ENCODE results near the gene ITGA11. TPM values are rescaled to one million over a fixed set of nuclear protein-coding genes. Genes with fewer than 3 reads are reported as not detected.

The ITGA11 gene
- total and polyA plus RNA-seq, 2 of the 4 experiments (the other 2 are of a cell fraction): 4.1 to 6.6 TPM

DNA sequence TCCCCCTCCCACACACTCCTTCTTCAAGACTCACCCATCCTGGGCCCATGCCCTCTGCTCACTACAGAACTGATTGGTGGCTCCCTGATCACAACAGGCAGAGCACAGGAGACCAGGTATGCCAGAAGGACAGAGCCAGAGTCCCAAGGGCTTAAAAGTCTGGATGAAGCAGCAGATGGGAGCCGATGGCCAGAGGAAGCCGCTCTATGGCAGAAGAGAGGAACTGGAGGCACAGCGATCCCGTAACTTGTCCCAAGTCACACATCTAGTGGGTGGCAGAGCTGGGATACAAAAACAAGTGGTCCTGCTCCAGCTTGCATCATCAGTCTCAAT, 20.7 kb downstream of the ITGA11 start:
- Histone ChIP-seq H3K4me1 (ENCODE audit: control insufficient read depth, insufficient read depth, low read length) (no peaks in the 10 kb centered on the region), H3K4me2 (ENCODE audit: low read depth, low read length) (no peak overlapping the region), H3K18ac (ENCODE audit: low read depth, low read length) (no peak overlapping the region), H2BK5ac (ENCODE audit: low read depth, low read length, poor library complexity, severe bottlenecking) (no peak overlapping the region), H4K8ac (ENCODE audit: low read depth in 2 of 2, low read length in 2 of 2) (no peak overlapping the region), H4K5ac (ENCODE audit: low read depth, low read length) (no peak overlapping the region), H3K9me3 (ENCODE audit: control insufficient read depth, insufficient read depth, low read length) (no peaks in the 10 kb centered on the region), H2AFZ (replicated peaks; ENCODE audit: low read length, poor library complexity) (no peak overlapping the region), H2AK5ac (ENCODE audit: low read depth, low read length) (no peak overlapping the region), H2BK15ac (ENCODE audit: low read depth, low read length) (no peak overlapping the region), H3K14ac (replicated peaks; ENCODE audit: low read depth, low read length) (no peak overlapping the region), H3K4me3 (ENCODE audit: insufficient read depth, low read depth, low read length) (no peak overlapping the region), H3K27me3 (ENCODE audit: control insufficient read depth, insufficient read depth, low read length) (peaks cover 6% of the 10 kb centered on the region; the same call in 1 of the 2 replicates), H3K79me1 (ENCODE audit: low read depth in 1 of 2, low read length in 2 of 2) (peaks cover 0 to 26% of the 10 kb centered on the region in 2 experiments; a peak in 2 of 4 replicates), H3K9me1 (ENCODE audit: insufficient read depth, low read length) (peaks cover 6% of the 10 kb centered on the region), H2BK120ac (ENCODE audit: low read depth, low read length) (no peak overlapping the region), H4K91ac (ENCODE audit: insufficient read depth, low read depth, low read length) (no peak overlapping the region; the same call in 1 of the 2 replicates), H3K36me3 (ENCODE audit: control insufficient read depth, insufficient read depth, low read length) (peaks cover 2% of the 10 kb centered on the region; the same call in 1 of the 2 replicates), H3K9ac (ENCODE audit: low read depth, low read length) (no peak overlapping the region), H3K27ac (ENCODE audit: insufficient read depth, low read length) (no peak overlapping the region), H3K4ac (ENCODE audit: low read depth, low read length) (no peak overlapping the region), H2AK9ac (replicated peaks; ENCODE audit: low read depth, low read length, poor library complexity) (no peak overlapping the region), H3K56ac (ENCODE audit: extremely low read depth, insufficient read depth, low read length) (no peak overlapping the region), H3K23ac (ENCODE audit: low read depth, low read length) (no peak overlapping the region), H4K20me1 (ENCODE audit: insufficient read depth, low read length) (peaks cover 27% of the 10 kb centered on the region; the same call in 1 of the 2 replicates), H2BK20ac (ENCODE audit: low read depth, low read length) (no peak overlapping the region)
- DNase-seq (no peak), ATAC-seq (ENCODE audit: low read depth) (no peak)
- 100% methylated on average over 2 of the region's 4 CpGs; no CpG with 5 or more reads in 1 of the 2 experiments for WGBS, 2 experiments (ENCODE audit: extremely low coverage in 2 of 2, insufficient read length in 1 of 2)
- TF ChIP-seq USF2 (IDR thresholded peaks at IDR 0.05; ENCODE audit: low read depth, low read length): no peak
- no peak for TF ChIP-seq FOS (IDR thresholded peaks at IDR 0.05; ENCODE audit: low read depth, low read length)
- TF ChIP-seq RCOR1 (IDR thresholded peaks at IDR 0.05; ENCODE audit: insufficient replicate concordance, low read length): no peak
- TF ChIP-seq RFX5 (IDR thresholded peaks at IDR 0.05; ENCODE audit: low read depth, low read length): no peak
- TF ChIP-seq RAD21 (IDR thresholded peaks at IDR 0.05; ENCODE audit: low read length): no peak
- no peak for TF ChIP-seq MAFK (IDR thresholded peaks at IDR 0.05; ENCODE audit: low read depth, low read length)
- no peak for TF ChIP-seq MXI1 (IDR thresholded peaks at IDR 0.05; ENCODE audit: borderline replicate concordance, low read depth, low read length)
- no peak for TF ChIP-seq CHD1 (IDR thresholded peaks at IDR 0.05; ENCODE audit: low read depth, low read length)
- no peak for TF ChIP-seq MAZ (IDR thresholded peaks at IDR 0.05; ENCODE audit: borderline replicate concordance, low read depth, low read length)
- TF ChIP-seq CTCF (conservative IDR thresholded peaks at IDR 0.05; ENCODE audit: low read depth, low read length): no peak
- TF ChIP-seq BHLHE40 (IDR thresholded peaks at IDR 0.05; ENCODE audit: low read depth, low read length): no peak
- TF ChIP-seq, protein P1, sequence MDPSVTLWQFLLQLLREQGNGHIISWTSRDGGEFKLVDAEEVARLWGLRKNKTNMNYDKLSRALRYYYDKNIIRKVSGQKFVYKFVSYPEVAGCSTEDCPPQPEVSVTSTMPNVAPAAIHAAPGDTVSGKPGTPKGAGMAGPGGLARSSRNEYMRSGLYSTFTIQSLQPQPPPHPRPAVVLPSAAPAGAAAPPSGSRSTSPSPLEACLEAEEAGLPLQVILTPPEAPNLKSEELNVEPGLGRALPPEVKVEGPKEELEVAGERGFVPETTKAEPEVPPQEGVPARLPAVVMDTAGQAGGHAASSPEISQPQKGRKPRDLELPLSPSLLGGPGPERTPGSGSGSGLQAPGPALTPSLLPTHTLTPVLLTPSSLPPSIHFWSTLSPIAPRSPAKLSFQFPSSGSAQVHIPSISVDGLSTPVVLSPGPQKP (IDR thresholded peaks at IDR 0.05; ENCODE audit: borderline replicate concordance, low read depth, low read length): no peak
- no peak for TF ChIP-seq SMC3 (IDR thresholded peaks at IDR 0.05; ENCODE audit: low read depth, low read length)
- TF ChIP-seq POLR2A (IDR thresholded peaks at IDR 0.05; ENCODE audit: low read depth, low read length): no peak
- TF ChIP-seq CEBPB (IDR thresholded peaks at IDR 0.05; ENCODE audit: low read depth, low read length): no peak
- no peak for TF ChIP-seq NFE2L2 (IDR thresholded peaks at IDR 0.05; ENCODE audit: low read depth, low read length)
- dilution Hi-C loops (cut with HindIII; ENCODE audit: low sequenced_read_pairs, unreplicated experiment): no loop called here
- intact Hi-C loops (cut with micrococcal nuclease): no loop called here
- BruUV-seq (replicated peaks): no TSS peak
- ChIA-PET CTCF (no interaction called here), POLR2A (ENCODE audit: unreplicated experiment) (no interaction called here)
- in situ Hi-C loops (cut with MboI; ENCODE audit: low sequenced_read_pairs): no loop called here

Measured in IMR-90 (cell line).